RWPE1 (cell line): Measurements from ENCODE around the gene WNT6.

Experiments
- CTCF ChIA-PET: fragments of 350-600 bp; sonication (Branson Sonifier 250); formaldehyde crosslinking; extraction: SDS; loops from one replicate; lab custom pipeline; 2021; lab: Yijun Ruan, JAX
- POLR2A ChIA-PET: fragments of 400-600 bp; formaldehyde crosslinking; extraction: SDS; loops from one replicate; lab custom pipeline; 2020; ENCODE audit warnings: antibody characterized with exemption; ENCODE audit not compliant: low non-redundant PET; lab: Yijun Ruan, JAX
- DNase-seq: peaks from one replicate; pipeline ENCODE4 v3.0.0; 2012; ENCODE audit warnings: low spot score
- H3K27ac ChIP-seq: fragments of 450-650 bp; 2 replicates; pipeline ENCODE4 v1.5.1; 2017
- TF ChIP-seq, protein P1 (sequence below): fragments of 450-650 bp; conservative IDR thresholded peaks from 2 replicates; pipeline ENCODE4 v1.5.1; 2017; ENCODE audit warnings: low read depth, mild to moderate bottlenecking

WNT6 gene

DNA sequence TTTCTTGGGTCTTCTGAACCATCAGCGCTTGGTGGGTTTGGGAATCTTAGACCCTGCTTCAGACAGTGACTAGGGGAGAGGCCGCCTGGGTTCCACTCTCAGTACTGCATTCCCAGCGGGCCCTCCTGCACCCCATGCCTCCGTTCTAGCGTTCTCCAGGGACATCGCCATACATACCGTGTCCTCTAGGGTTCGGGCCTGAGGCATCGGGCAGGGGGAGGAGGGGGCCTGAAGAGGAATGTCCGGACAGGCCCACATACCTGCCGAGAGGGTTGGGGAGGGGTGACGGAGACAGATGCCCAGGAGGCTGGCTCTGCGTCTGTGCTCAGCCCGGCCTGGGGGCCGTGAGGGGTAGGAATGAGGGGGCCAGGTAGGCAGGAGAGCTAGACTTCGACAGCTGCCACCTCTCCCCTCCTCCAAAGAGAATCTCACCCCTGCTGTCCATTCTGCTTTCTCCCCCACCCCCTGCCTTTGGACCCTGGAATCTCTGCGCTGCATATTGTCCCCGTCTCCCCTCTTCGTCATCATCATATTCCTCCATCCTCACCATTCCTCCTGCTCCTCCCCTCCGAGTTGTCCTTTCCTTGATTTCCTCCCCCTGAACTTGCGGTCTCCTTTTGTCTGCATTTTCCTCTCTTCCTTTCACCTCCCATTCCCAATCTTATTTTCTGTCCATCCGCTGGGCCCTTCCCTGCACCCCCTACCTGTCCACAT is 13.2 kb downstream of the WNT6 start:
- no peak for DNase-seq
- H3K27ac ChIP-seq, result no peak overlapping the region
- ChIA-PET CTCF (interaction anchor here (1.1 to 15.9 kb wide), 2 partner anchors 22 to 26 kb away, joined by 3 to 413 read pairs; no protein-coding TSS in a partner anchor), POLR2A (no interaction called here)
- TF ChIP-seq, protein P1, sequence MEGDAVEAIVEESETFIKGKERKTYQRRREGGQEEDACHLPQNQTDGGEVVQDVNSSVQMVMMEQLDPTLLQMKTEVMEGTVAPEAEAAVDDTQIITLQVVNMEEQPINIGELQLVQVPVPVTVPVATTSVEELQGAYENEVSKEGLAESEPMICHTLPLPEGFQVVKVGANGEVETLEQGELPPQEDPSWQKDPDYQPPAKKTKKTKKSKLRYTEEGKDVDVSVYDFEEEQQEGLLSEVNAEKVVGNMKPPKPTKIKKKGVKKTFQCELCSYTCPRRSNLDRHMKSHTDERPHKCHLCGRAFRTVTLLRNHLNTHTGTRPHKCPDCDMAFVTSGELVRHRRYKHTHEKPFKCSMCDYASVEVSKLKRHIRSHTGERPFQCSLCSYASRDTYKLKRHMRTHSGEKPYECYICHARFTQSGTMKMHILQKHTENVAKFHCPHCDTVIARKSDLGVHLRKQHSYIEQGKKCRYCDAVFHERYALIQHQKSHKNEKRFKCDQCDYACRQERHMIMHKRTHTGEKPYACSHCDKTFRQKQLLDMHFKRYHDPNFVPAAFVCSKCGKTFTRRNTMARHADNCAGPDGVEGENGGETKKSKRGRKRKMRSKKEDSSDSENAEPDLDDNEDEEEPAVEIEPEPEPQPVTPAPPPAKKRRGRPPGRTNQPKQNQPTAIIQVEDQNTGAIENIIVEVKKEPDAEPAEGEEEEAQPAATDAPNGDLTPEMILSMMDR, result no peak

DNA sequence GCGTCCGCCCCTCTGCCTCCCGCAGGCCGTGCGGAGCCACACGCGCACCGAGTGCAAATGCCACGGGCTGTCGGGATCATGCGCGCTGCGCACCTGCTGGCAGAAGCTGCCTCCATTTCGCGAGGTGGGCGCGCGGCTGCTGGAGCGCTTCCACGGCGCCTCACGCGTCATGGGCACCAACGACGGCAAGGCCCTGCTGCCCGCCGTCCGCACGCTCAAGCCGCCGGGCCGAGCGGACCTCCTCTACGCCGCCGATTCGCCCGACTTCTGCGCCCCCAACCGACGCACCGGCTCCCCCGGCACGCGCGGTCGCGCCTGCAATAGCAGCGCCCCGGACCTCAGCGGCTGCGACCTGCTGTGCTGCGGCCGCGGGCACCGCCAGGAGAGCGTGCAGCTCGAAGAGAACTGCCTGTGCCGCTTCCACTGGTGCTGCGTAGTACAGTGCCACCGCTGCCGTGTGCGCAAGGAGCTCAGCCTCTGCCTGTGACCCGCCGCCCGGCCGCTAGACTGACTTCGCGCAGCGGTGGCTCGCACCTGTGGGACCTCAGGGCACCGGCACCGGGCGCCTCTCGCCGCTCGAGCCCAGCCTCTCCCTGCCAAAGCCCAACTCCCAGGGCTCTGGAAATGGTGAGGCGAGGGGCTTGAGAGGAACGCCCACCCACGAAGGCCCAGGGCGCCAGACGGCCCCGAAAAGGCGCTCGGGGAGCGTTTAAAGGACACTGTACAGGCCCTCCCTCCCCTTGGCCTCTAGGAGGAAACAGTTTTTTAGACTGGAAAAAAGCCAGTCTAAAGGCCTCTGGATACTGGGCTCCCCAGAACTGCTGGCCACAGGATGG is 14.0 kb downstream of the WNT6 start:
- ChIA-PET POLR2A (no interaction called here), CTCF (interaction anchor here (0.6 to 15.9 kb wide), 2 partner anchors 21 to 271 kb away, joined by 4 to 413 read pairs; no protein-coding TSS in a partner anchor)
- DNase-seq, result no peak
- no peak overlapping the region for H3K27ac ChIP-seq
- TF ChIP-seq, protein P1, result no peak

DNA sequence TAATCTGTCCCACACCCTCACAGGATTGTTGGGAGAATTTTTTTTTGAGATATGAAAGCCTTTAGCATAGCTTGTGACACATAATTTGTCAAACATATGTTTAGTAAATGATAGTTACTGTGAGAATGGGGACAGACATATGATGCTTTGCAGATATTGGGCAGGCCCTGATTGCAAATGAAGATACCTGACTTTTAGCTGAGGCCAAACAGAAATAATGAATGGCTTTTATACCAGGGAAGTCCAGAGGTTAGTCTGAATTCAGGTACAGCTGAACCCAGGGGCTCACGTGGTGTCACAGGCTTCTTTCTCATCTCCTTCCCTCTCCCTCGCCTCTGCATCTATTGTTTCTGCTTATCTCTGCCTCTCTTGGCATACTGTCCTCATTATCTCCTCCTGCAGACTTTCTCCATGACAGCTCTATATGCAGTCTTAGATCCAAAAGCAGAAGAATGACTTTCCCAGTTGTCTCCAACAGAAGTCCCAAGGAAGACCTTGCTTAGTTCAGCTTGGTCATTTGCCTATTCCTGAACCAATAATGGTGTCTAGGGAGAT is 16.2 kb downstream of the WNT6 start:
- CTCF ChIA-PET, result interaction anchor here (0.6 to 15.9 kb wide), 27 partner anchors 8 to 489 kb away, joined by 3 to 413 read pairs (median 4); partner anchors contain the start of genes BCS1L, CRYBA2, WNT6 and ZNF142
- TF ChIP-seq, protein P1, result no peak
- no peak for DNase-seq
- POLR2A ChIA-PET, result no interaction called here
- H3K27ac ChIP-seq, result no peak overlapping the region

DNA sequence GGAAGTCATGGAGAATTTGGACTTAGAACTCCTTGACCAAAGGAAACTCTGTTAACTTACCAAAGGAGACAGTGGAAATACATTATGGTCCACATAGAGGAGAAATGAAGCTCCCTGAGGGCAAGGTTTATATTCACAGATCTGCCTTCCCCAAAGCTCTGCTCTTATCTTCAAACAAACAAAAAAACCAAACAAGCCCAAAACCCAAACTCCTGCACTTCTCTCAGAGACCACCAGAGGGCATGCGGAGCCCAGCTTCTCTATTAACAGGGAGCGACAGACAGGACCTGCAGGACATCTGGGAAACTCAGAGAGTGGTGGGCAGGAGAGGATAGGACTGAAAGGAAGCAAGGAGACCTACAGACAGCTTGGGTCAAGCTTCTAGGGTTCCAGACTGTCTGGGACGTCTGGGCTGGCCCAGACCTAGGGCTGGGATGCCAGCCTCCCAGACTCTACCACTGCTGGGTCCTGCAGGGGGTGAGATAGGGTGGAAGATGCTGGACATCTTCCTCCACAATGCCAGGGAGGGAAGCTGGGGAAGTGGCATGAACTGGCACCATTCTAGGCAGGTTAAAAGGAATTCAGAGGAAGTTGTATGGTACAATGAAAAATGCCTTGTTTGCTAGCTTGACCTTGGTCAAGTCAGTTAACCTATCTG is 17.1 kb downstream of the WNT6 start:
- POLR2A ChIA-PET, result no interaction called here

DNA sequence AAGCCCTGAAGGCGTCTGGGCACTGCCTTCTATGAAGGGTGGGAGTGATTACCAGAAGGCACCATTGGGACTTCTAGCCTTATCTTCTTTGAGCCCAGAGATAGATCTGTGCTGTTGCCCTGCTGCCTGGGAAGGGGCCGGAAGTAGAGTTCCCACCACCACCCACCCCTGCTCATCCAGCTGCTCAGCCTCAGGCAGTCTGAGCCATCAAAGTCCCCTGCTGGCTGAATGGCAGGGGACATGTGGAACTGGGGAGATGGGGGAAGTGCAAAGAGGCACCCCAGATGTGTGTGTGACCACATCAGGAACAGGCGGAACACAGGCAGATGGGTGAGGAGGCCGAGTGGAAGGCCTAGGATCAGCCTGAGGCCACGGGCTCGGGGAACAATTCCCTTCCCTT is 17.7 kb downstream of the WNT6 start:
- TF ChIP-seq, protein P1, result no peak
- POLR2A ChIA-PET, result no interaction called here
- no peak overlapping the region for H3K27ac ChIP-seq
- CTCF ChIA-PET, result interaction anchor here (0.5 to 15.9 kb wide), 20 partner anchors 10 to 1978 kb away, joined by 3 to 413 read pairs (median 4); partner anchors contain the start of genes BCS1L, CRYBA2, WNT6 and ZNF142
- DNase-seq, result no peak

More for the DNA sequence above, 17.1 kb downstream of the WNT6 start:
- TF ChIP-seq, protein P1, result peak; percentile 94
- H3K27ac ChIP-seq, result no peak overlapping the region
- no peak for DNase-seq
- CTCF ChIA-PET, result interaction anchor here (0.5 to 15.9 kb wide), 35 partner anchors 9 to 1977 kb away, joined by 3 to 413 read pairs (median 4); partner anchors contain the start of genes BCS1L, CRYBA2, WNT6 and ZNF142

DNA sequence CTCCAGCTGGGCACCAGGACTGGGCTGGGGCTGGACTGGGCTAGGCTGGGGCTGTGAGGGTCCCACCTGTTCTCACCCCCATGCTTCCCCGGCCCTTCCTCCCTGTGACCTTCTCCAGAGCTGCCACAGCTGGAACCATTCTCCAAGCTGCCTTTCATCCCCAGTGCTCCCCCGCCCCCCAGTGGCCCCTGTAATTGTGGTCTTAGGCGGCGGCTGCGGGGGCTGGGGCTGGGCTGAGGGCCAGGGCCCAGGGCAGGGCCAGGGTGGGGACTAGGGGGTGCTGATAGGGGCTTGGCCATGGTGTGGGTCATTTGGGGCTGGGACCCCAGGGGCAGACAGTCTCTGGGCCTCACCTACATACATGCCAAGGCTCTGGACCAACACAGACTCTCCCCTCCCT is 18.3 kb downstream of the WNT6 start:
- POLR2A ChIA-PET, result no interaction called here
- H3K27ac ChIP-seq, result no peak overlapping the region
- CTCF ChIA-PET, result interaction anchor here (1.0 to 15.9 kb wide), 5 partner anchors 9 to 124 kb away, joined by 3 to 413 read pairs (median 8); no protein-coding TSS in a partner anchor
- no peak for DNase-seq
- TF ChIP-seq, protein P1, result no peak
